Measurements from ENCODE around the gene IL6ST.

- TF ChIP-seq CTCF (conservative IDR thresholded peaks at IDR 0.05; ENCODE audit: low read length) (no peak), EZH2phosphoT487 (IDR thresholded peaks at IDR 0.05; ENCODE audit: borderline replicate concordance) (no peak)
Observed at GRCh38 chr5:55897206-55897894, 97.4 kb downstream of the IL6ST start.

Measured in Loucy (cell line).